Measurements from ENCODE around the gene NXN. TPM values are rescaled to one million over a fixed set of nuclear protein-coding genes. Genes with fewer than 3 reads are reported as not detected.

The NXN gene
- polyA plus RNA-seq, 1 donor from 2014 or later: 14.8 TPM

- H4K20me1 ChIP-seq (ENCODE audit: insufficient read depth): no peaks in the 10 kb centered on the region
- no peaks in the 10 kb centered on the region for H3K27me3 ChIP-seq (ENCODE audit: insufficient read depth, low read depth, low read length)
- no peaks in the 10 kb centered on the region for H3K36me3 ChIP-seq (ENCODE audit: insufficient read depth, low read length)
- no peak overlapping the region for H2AFZ ChIP-seq (ENCODE audit: low read depth, low read length)
- H3K4me3 ChIP-seq (ENCODE audit: low read length): no peak overlapping the region
- no peaks in the 10 kb centered on the region for H3F3A ChIP-seq (ENCODE audit: insufficient read depth, low read length, poor library complexity, severe bottlenecking)
- H3K9ac ChIP-seq (ENCODE audit: low read length): no peak overlapping the region
- no peak overlapping the region for H3K4me2 ChIP-seq (ENCODE audit: low read length)
- H3K79me2 ChIP-seq (replicated peaks; ENCODE audit: insufficient read depth, low read length): peaks cover 23% of the 10 kb centered on the region
- no peaks in the 10 kb centered on the region for H3K9me3 ChIP-seq (ENCODE audit: low read length)
- no peak for TF ChIP-seq EZH2 (IDR thresholded peaks at IDR 0.05; ENCODE audit: borderline replicate concordance, insufficient read depth, low read length, poor library complexity, severe bottlenecking)
- TF ChIP-seq CTCF (IDR thresholded peaks at IDR 0.05; ENCODE audit: poor library complexity, severe bottlenecking): peak; percentile 14
- H3K9me2 ChIP-seq (ENCODE audit: insufficient read depth, low read length): no peaks in the 10 kb centered on the region
- H3K27ac ChIP-seq (ENCODE audit: low read length): no peak overlapping the region
Measured at GRCh38 chr17:879546-880442, 99.8 kb downstream of the NXN start.

GRCh38 chr17:877630-878029 lies 101.9 kb downstream of the NXN start:
- Histone ChIP-seq H3K36me3 (ENCODE audit: insufficient read depth, low read length) (no peaks in the 10 kb centered on the region), H3K27ac (ENCODE audit: low read length) (no peak overlapping the region), H3F3A (ENCODE audit: insufficient read depth, low read length, poor library complexity, severe bottlenecking) (no peaks in the 10 kb centered on the region), H3K9me3 (ENCODE audit: low read length) (no peaks in the 10 kb centered on the region), H3K27me3 (ENCODE audit: insufficient read depth, low read depth, low read length) (no peaks in the 10 kb centered on the region), H3K79me2 (replicated peaks; ENCODE audit: insufficient read depth, low read length) (peaks cover 17% of the 10 kb centered on the region), H3K9ac (ENCODE audit: low read length) (peak overlapping the region; percentile 7), H3K9me2 (ENCODE audit: insufficient read depth, low read length) (no peaks in the 10 kb centered on the region), H4K20me1 (ENCODE audit: insufficient read depth) (no peaks in the 10 kb centered on the region), H3K4me3 (ENCODE audit: low read length) (no peak overlapping the region), H2AFZ (ENCODE audit: low read depth, low read length) (no peak overlapping the region), H3K4me2 (ENCODE audit: low read length) (no peak overlapping the region)
- TF ChIP-seq SMC3 (conservative IDR thresholded peaks at IDR 0.05; ENCODE audit: poor library complexity) (no peak), TAF1 (IDR thresholded peaks at IDR 0.05; ENCODE audit: low read depth) (no peak), EP300 (conservative IDR thresholded peaks at IDR 0.05; ENCODE audit: poor library complexity, severe bottlenecking) (no peak), REST (IDR thresholded peaks at IDR 0.05; ENCODE audit: borderline replicate concordance) (no peak), POLR2AphosphoS5 (IDR thresholded peaks at IDR 0.05) (no peak), CTCF (IDR thresholded peaks at IDR 0.05; ENCODE audit: poor library complexity, severe bottlenecking) (no peak), EZH2 (IDR thresholded peaks at IDR 0.05; ENCODE audit: borderline replicate concordance, insufficient read depth, low read length, poor library complexity, severe bottlenecking) (no peak), RAD21 (conservative IDR thresholded peaks at IDR 0.05) (no peak)
